ENCODE results near the gene TAF12.
"Not testable (repeated sequence)": the region's sequence is repeated elsewhere in the genome, so short reads cannot be mapped to it uniquely, and the experiment has no call there.

TAF12 gene

DNA sequence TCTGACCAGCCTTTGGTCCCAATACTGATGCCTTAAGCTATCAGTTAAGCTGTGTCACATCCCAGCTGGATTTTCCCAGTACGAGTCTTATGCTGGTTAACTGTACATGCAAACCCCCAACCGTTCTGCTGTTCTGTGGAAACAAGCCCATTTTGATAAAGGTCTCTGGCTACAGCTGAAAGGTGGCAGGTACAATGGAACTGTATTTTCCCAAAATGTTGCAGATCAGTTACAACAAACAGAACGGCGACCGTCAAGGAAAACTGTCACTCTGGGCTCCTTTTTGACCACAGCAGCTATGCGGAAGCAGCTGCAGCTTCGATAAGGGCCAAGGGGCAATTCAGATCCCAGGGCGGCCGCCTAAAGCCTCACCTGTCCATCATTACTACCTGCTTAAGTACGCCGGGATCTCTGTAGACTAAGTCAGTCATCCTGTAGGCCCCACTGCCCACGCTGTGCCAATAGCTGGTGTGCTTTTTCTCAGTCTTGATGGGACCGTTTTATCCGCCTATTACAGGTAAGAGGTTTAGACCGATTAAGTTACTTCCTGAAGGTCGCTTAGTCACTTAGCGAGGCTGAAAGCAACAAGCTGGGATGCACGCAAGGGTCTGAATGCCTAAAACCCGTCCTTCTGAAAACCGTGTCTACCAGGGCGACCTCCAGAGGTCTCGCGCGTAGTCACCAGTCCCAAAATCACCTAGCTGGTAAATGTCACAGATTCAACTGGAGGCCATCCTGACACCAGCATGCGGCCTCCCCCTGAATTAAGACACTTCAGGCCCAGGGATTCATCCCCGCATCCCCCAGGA lies 61.9 kb downstream of the TAF12 start:
- DNase-seq: peak in 1 of 2 donors; percentile 30

- no peak for DNase-seq
Measured at GRCh38 chr1:28579401-28579800, 63.5 kb downstream of the TAF12 start.

DNA sequence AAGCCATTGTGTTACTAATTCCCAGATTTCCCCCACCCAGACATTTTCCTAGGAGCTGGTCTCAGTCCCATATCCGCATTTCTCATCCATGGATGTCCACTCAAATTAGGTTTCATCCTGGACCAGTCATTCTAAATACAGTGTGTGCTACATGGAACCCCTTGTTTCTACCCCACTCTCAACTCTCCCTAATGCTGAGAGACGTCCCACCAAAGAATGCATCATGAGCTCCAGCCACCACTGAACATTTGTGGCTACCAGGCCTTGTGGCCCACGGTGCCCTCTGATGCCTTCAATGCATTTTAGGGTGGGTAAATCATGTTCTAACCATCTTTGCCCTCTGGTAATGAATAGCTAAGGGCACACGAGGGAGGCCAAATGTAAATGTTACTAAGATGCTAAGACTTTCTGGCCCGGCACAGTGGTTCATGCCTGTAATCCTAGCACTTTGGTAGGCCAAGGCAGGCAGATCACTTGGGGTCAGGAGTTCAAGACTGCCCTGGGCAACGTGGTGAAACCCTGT lies 64.1 kb downstream of the TAF12 start:
- DNase-seq: no peak

DNA sequence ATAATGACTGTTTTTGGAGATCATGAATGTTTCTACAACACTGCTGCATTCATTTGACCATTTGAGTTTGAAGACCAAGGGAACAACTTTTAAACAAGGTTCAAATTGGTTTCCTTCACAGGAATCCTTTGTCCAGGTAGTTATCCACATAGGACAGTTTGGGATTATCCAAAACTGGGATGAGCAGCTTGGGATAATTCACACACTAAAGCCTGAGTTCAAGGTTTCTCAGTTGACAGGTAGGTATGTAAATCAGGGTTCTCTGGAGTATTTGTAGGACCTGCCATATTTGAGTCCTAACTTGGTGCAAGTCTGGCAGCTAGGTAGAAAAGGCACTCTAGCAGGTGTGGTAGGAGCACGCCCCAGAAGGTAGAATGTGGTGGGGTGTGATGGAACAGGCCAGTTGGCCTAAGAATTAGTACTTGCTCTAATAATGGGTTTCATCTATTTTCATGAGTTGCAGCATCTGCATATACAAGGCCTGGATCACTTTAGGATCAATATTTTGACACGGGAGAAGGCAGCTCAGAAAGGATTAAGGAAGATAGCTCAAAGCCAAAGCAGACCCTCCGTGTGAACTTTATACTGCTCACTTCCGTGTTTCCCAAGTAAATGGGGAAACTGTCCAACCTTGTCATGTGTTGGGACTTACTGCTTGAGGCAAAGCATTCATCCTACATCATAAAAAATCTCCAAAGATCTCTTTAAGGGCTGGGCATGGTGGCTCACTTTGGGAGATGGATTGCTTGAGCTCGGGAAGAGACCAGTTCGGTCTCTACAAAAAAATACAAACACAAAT lies 64.9 kb downstream of the TAF12 start:
- DNase-seq: no peak

DNA sequence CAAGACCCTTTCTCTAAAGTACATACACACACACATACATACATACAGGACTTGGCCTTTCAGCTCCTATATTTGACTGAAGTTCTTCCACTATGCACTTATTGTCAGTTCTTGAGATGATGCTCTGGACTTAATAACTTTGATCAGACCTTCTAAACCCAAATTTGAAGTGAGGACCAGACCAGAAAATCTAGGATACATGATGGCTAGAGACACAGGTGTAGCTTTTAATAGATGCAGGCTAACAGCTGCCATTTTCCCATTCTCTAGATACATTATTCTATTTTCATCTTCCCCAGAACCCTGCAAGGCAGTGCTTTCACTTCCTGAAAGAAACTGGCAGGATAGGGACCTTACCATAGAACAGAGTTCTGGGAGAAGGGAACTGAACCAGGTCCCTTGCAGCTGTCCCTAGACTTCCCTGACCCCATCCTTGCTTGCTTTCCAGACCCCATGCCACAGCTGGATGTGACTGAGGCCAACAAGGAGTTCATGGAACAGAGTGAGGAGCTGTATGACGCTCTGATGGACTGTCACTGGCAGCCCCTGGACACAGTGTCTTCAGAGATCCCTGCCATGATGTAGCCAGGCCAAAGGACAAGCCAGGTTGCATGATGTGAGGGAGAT lies 65.7 kb downstream of the TAF12 start:
- DNase-seq: no peak

GRCh38 chr1:28573564-28573963 lies 69.3 kb downstream of the TAF12 start:
- DNase-seq: no peak

GRCh38 chr1:28572891-28573290 lies 70.0 kb downstream of the TAF12 start:
- DNase-seq: not testable (repeated sequence)

DNA sequence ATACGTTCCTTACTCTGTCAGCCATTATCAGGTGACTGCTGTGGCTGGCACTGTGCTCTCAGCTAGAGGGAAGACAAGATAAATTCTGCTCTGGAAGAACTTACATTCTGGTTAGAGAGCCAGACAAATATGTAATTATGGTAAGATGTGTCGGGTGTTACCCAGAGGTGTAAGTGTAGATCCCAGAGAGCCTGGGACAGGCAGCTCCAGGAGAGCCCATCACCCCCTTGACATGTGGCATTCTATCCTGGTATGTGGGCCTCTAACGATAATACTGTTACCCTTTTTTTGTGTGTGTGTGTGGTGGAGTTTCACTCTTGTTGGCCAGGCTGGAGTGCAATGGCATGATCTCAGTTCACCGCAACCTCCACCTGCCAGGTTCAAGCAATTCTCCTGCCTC lies 71.0 kb downstream of the TAF12 start:
- DNase-seq: no peak

DNA sequence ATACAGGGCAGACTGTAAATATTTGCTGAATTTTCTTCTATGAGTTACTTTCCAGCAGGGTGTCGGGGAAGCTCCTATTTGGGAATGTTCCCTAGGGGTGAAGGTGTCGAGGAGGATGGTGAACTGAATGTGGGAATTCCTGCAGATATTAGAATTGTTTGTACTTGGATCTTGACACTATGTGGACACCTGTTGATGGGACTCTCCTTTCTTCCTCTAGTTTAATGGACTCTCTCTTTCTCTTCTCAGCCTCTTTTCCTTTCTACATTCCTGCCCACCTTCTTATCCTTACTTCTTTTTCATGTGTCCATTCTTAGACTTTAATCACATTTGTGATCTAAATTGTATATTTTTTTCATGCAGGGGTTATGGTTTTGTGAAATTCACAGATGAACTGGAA lies 75.9 kb downstream of the TAF12 start:
- DNase-seq: no peak

GRCh38 chr1:28565726-28566125 lies 77.1 kb downstream of the TAF12 start:
- no peak for DNase-seq

DNA sequence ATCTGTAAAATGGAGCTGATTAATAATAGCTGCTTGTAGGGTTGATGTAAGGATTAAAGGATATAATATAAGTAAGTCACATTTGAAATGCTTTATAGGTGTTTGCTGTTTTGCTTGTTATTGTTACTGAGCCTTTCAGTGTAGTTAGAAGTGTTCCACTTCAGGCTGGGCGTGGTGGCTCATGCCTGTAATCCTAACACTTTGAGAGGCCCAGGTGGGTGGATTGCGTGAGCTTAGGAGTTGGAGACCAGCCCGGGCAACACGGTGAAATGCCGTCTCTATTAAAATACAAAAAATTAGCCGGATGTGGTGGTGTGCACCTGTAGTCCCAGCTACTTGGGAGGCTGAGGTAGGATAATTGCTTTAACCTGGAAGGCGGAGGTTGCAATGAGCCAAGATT lies 77.8 kb downstream of the TAF12 start:
- no peak for DNase-seq

GRCh38 chr1:28564310-28564709 lies 78.6 kb downstream of the TAF12 start:
- no peak for DNase-seq

DNA sequence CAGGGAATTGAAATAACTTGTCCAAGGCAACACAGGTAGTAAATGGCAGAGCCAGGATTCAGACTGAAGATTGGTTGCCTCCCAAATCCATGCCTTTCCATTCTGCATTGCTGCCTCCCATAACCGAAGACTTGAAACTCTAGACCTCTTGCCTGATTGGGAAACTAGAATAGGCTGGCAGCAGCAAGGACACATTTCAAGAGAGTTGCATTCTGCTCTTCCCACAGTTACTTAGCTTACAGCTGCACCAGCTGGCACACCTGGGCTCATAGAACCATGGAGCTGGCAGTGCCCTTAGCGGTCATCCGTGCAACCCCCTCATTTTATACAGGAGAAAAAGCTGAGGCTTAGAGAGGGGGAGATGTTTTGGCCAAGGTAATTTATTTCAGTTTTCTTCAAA lies 82.0 kb downstream of the TAF12 start:
- no peak for DNase-seq

Measured in bone marrow (tissue), 2 donors.